Fibroblast of lung (primary cell): ENCODE results near the gene ADAMTS9. TPM values are rescaled to one million over a fixed set of nuclear protein-coding genes. Genes with fewer than 3 reads are reported as not detected.

ENCODE experiments used
- DNase-seq, 2 donors: peaks; one replicate each; pipeline versions ENCODE4 v3.0.0 to v3.0.0-alpha.2; 2010; ENCODE audit warnings: low read depth in 2 of 2
- H2AFZ ChIP-seq: 2 replicates; pipeline ENCODE4 v1.5.1; 2012; ENCODE audit warnings: low read length, control low read depth, inconsistent platforms
- H3K27ac ChIP-seq: 2 replicates; pipeline ENCODE4 v1.5.1; 2011; ENCODE audit warnings: low read length, control low read depth; ENCODE audit not compliant: insufficient read depth
- H3K27me3 ChIP-seq: 2 replicates; pipeline ENCODE4 v1.5.1; 2011; ENCODE audit warnings: mild to moderate bottlenecking, low read length; ENCODE audit not compliant: control insufficient read depth, insufficient read depth
- H3K36me3 ChIP-seq: 2 replicates; pipeline ENCODE4 v1.5.1; 2011; ENCODE audit warnings: low read length; ENCODE audit not compliant: control insufficient read depth, insufficient read depth
- H3K4me1 ChIP-seq: 2 replicates; pipeline ENCODE4 v1.5.1; 2011; ENCODE audit warnings: low read length; ENCODE audit not compliant: control insufficient read depth, insufficient read depth; ENCODE audit errors: extremely low read depth
- H3K4me2 ChIP-seq: 2 replicates; pipeline ENCODE4 v1.5.1; 2011; ENCODE audit warnings: low read length, control low read depth; ENCODE audit not compliant: insufficient read depth; ENCODE audit errors: extremely low read depth
- H3K4me3 ChIP-seq, 4 experiments: fragments of 200-600 bp in 1 of 4; sonication (generic) in 1 of 4; replicated peaks in 1 of 4; 2 replicates each; pipeline ENCODE4 v1.5.1; 2011 to 2016; ENCODE audit warnings: low read length in 4 of 4, low read depth in 3 of 4, mild to moderate bottlenecking in 3 of 4, control low read depth in 2 of 4, inconsistent platforms in 1 of 4, mixed read lengths in 1 of 4; ENCODE audit not compliant: insufficient read depth in 1 of 4; ENCODE audit errors: control extremely low read depth in 1 of 4
- H3K79me2 ChIP-seq: 2 replicates; pipeline ENCODE4 v1.5.1; 2012; ENCODE audit warnings: mild to moderate bottlenecking, low read length, inconsistent platforms; ENCODE audit not compliant: control insufficient read depth, insufficient read depth
- H3K9ac ChIP-seq: 2 replicates; pipeline ENCODE4 v1.5.1; 2011; ENCODE audit warnings: mild to moderate bottlenecking, low read length, control low read depth; ENCODE audit not compliant: insufficient read depth
- H3K9me3 ChIP-seq: 2 replicates; pipeline ENCODE4 v1.5.1; 2012; ENCODE audit warnings: low read depth, low read length; ENCODE audit not compliant: control insufficient read depth, insufficient read depth
- H4K20me1 ChIP-seq: 2 replicates; pipeline ENCODE4 v1.5.1; 2011; ENCODE audit warnings: low read length; ENCODE audit not compliant: control insufficient read depth, insufficient read depth; ENCODE audit errors: extremely low read depth
- CTCF ChIP-seq, 2 donors: IDR thresholded peaks in 1 of 2; conservative IDR thresholded peaks in 1 of 2; 1 replicate in 1 of 2; 2 replicates in 1 of 2; pipeline ENCODE4 v1.5.1; 2011 to 2012; ENCODE audit warnings: low read length in 2 of 2, control low read depth in 1 of 2, inconsistent platforms in 1 of 2, low read depth in 1 of 2, mild to moderate bottlenecking in 1 of 2
- EZH2 ChIP-seq: IDR thresholded peaks from 2 replicates; pipeline ENCODE4 v1.5.1; 2012; ENCODE audit warnings: low read length, control low read depth, mild to moderate bottlenecking; ENCODE audit errors: missing control alignments
- polyA plus RNA-seq, 2 donors: library from polyadenylated mRNA; depleted of rRNA in 1 of 2; stranded (reverse) in 1 of 2; unstranded in 1 of 2; fragments of >200 nt; gene quantifications; 2 replicates each; pipeline ENCODE4 v1.2.1, GENCODE V29; 2011 to 2012; ENCODE audit warnings: missing spikeins in 1 of 2
- total RNA-seq: library from RNA; depleted of rRNA; stranded (reverse); fragments of >200 nt; gene quantifications from 2 replicates; pipeline ENCODE4 v1.2.1, GENCODE V29; 2014

The ADAMTS9 gene
- total and polyA plus RNA-seq, 2 donors (not counting 1 experiment from before 2014, with no cell fraction given) = 0.82 to 1.8 TPM

DNA sequence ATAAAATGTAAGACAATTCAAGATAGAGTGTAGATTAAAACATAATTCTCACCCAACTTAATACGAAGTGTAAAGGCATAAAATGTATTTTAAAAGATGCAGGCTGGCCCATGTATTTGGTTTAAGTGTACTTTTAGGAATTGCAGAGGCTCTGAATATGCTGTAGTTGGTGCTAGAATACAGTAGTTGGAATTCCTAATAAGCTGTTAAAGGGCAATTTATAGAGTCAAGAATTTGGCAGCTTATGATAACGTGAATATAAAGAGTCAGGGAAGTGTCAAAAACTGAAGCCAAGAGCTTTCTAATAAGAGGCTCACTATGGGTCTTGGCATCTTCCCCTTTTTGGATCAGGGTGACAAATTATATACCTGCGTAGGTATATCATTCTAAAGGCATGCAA lies 36.5 kb downstream of the ADAMTS9 start:
- Histone ChIP-seq H3K4me3 (no peak overlapping the region), H3K79me2 (no peaks in the 10 kb centered on the region), H3K9me3 (no peaks in the 10 kb centered on the region), H3K4me1 (no peaks in the 10 kb centered on the region), H3K36me3 (no peaks in the 10 kb centered on the region), H3K4me2 (no peak overlapping the region), H3K27me3 (no peaks in the 10 kb centered on the region), H2AFZ (no peak overlapping the region), H3K27ac (no peak overlapping the region), H3K9ac (no peak overlapping the region), H4K20me1 (no peaks in the 10 kb centered on the region)
- no peak for DNase-seq
- TF ChIP-seq CTCF (conservative IDR thresholded peaks at IDR 0.05 in 1 of 2, IDR thresholded peaks at IDR 0.05 in 1 of 2; ENCODE audit: low read depth in 1 of 2, low read length in 2 of 2) (no peak), EZH2 (no peak)

DNA sequence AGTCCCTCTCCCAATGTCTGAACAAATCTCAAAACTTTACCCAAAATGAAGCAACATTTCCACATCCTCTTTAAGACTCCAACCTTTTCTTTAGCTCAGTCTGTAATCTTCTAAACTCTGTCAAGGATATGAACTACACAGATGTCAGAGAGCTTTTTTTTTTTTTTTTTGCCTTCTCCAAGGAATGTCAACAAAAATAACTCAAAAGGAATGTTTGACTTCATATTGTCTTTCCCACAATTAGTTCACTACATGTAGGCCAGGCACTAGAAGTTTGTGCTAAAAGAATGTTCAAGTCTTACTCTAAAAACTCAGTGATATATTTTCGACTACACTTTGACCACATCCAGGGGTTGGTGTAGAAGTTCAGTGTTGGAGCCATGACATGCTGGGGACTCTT lies 37.1 kb downstream of the ADAMTS9 start:
- H3K79me2 ChIP-seq = no peaks in the 10 kb centered on the region
- no peak overlapping the region for H3K4me2 ChIP-seq
- DNase-seq = peak; percentile 27 to 55
- no peak overlapping the region for H3K9ac ChIP-seq
- H3K4me1 ChIP-seq = no peaks in the 10 kb centered on the region
- H3K9me3 ChIP-seq = no peaks in the 10 kb centered on the region
- H3K36me3 ChIP-seq = no peaks in the 10 kb centered on the region
- TF ChIP-seq EZH2 = no peak
- TF ChIP-seq CTCF (conservative IDR thresholded peaks at IDR 0.05 in 1 of 2, IDR thresholded peaks at IDR 0.05 in 1 of 2; ENCODE audit: low read depth in 1 of 2, low read length in 2 of 2) = no peak
- H4K20me1 ChIP-seq = no peaks in the 10 kb centered on the region
- H2AFZ ChIP-seq = no peak overlapping the region
- H3K27me3 ChIP-seq = no peaks in the 10 kb centered on the region
- H3K27ac ChIP-seq = no peak overlapping the region
- H3K4me3 ChIP-seq = no peak overlapping the region

GRCh38 chr3:64650096-64650622 lies 37.6 kb downstream of the ADAMTS9 start:
- Histone ChIP-seq H3K4me3 (no peak overlapping the region), H2AFZ (no peak overlapping the region), H3K9me3 (no peaks in the 10 kb centered on the region), H3K9ac (no peak overlapping the region), H3K36me3 (no peaks in the 10 kb centered on the region), H3K4me1 (peaks cover 2% of the 10 kb centered on the region), H3K79me2 (no peaks in the 10 kb centered on the region), H3K27me3 (no peaks in the 10 kb centered on the region), H3K27ac (no peak overlapping the region), H4K20me1 (no peaks in the 10 kb centered on the region), H3K4me2 (no peak overlapping the region)
- TF ChIP-seq CTCF (conservative IDR thresholded peaks at IDR 0.05 in 1 of 2, IDR thresholded peaks at IDR 0.05 in 1 of 2; ENCODE audit: low read depth in 1 of 2, low read length in 2 of 2) (no peak), EZH2 (no peak)
- DNase-seq = no peak
